ENCODE results near the gene PTBP1. TPM values are rescaled to one million over a fixed set of nuclear protein-coding genes. Genes with fewer than 3 reads are reported as not detected.

PTBP1 gene
- polyA plus RNA-seq, 3 donors: 62.4 to 117 (median 81.6) TPM

- Histone ChIP-seq H2AFZ (ENCODE audit: insufficient read depth, low read depth, low read length, poor library complexity, severe bottlenecking) (no peak overlapping the region), H3K36me3 (replicated peaks in 1 of 2; ENCODE audit: control insufficient read depth in 1 of 2, insufficient read depth in 2 of 2, low read length in 2 of 2) (no peaks in the 10 kb centered on the region), H3K79me2 (ENCODE audit: insufficient read depth, low read length) (peaks cover 41% of the 10 kb centered on the region), H3K4me1 (ENCODE audit: control insufficient read depth in 1 of 2, insufficient read depth in 2 of 2, low read length in 2 of 2) (peaks cover 48 to 68% of the 10 kb centered on the region in 2 donors), H3K27me3 (ENCODE audit: control insufficient read depth in 2 of 2, insufficient read depth in 2 of 2, low read length in 2 of 2) (peaks cover 0 to 31% of the 10 kb centered on the region in 2 donors), H3K9ac (ENCODE audit: insufficient read depth, low read length, poor library complexity, severe bottlenecking) (no peak overlapping the region), H4K20me1 (ENCODE audit: insufficient read depth, low read length) (peaks cover 5% of the 10 kb centered on the region), H3K27ac (ENCODE audit: low read depth in 1 of 2, low read length in 2 of 2) (no peak overlapping the region), H3K4me3 (replicated peaks in 1 of 3; ENCODE audit: low read depth in 2 of 3, low read length in 3 of 3) (peak overlapping the region in 1 of 3 experiments; percentile 30), H3K4me2 (replicated peaks; ENCODE audit: extremely low read depth, low read length, poor library complexity, severe bottlenecking) (peak overlapping the region; percentile 88), H3K9me3 (replicated peaks in 1 of 2; ENCODE audit: control insufficient read depth in 1 of 2, insufficient read depth in 1 of 2, low read length in 2 of 2) (no peaks in the 10 kb centered on the region)
- peak overlapping the region; percentile 56 to 80 for H3K4me3 Mint-ChIP-seq
- peaks cover 0 to 5% of the 10 kb centered on the region in 2 donors for H3K36me3 Mint-ChIP-seq
- H3K27me3 Mint-ChIP-seq (ENCODE audit: low read depth in 3 of 3): peaks cover 48 to 66% (median 54%) of the 10 kb centered on the region in 3 donors
- H3K4me1 Mint-ChIP-seq: peaks cover 67% of the 10 kb centered on the region
- H3K9me3 Mint-ChIP-seq: peaks cover 0 to 9% (median 3%) of the 10 kb centered on the region in 7 donors
- intact Hi-C loops (cut with micrococcal nuclease): no loop called here
- peak overlapping the region in 1 of 7 donors; percentile 58 for H3K27ac Mint-ChIP-seq
- DNase-seq: no peak
- 5% methylated on average over 4 of the region's 11 CpGs for WGBS (ENCODE audit: insufficient coverage)
- TF ChIP-seq CTCF (IDR thresholded peaks at IDR 0.05): no peak
Observed at GRCh38 chr19:844546-844971, 47.3 kb downstream of the PTBP1 start.

GRCh38 chr19:845707-846521 lies 48.7 kb downstream of the PTBP1 start:
- Histone ChIP-seq H3K36me3 (replicated peaks in 1 of 2; ENCODE audit: control insufficient read depth in 1 of 2, insufficient read depth in 2 of 2, low read length in 2 of 2) (no peaks in the 10 kb centered on the region), H3K27me3 (ENCODE audit: control insufficient read depth in 2 of 2, insufficient read depth in 2 of 2, low read length in 2 of 2) (peaks cover 0 to 34% of the 10 kb centered on the region in 2 donors), H4K20me1 (ENCODE audit: insufficient read depth, low read length) (peaks cover 3% of the 10 kb centered on the region), H3K9me3 (replicated peaks in 1 of 2; ENCODE audit: control insufficient read depth in 1 of 2, insufficient read depth in 1 of 2, low read length in 2 of 2) (no peaks in the 10 kb centered on the region), H3K4me3 (replicated peaks in 1 of 3; ENCODE audit: low read depth in 2 of 3, low read length in 3 of 3) (no peak overlapping the region), H3K27ac (ENCODE audit: low read depth in 1 of 2, low read length in 2 of 2) (no peak overlapping the region), H3K79me2 (ENCODE audit: insufficient read depth, low read length) (peaks cover 34% of the 10 kb centered on the region), H2AFZ (ENCODE audit: insufficient read depth, low read depth, low read length, poor library complexity, severe bottlenecking) (no peak overlapping the region), H3K9ac (ENCODE audit: insufficient read depth, low read length, poor library complexity, severe bottlenecking) (no peak overlapping the region), H3K4me1 (ENCODE audit: control insufficient read depth in 1 of 2, insufficient read depth in 2 of 2, low read length in 2 of 2) (peaks cover 43 to 63% of the 10 kb centered on the region in 2 donors), H3K4me2 (replicated peaks; ENCODE audit: extremely low read depth, low read length, poor library complexity, severe bottlenecking) (no peak overlapping the region)
- H3K4me3 Mint-ChIP-seq: peak overlapping the region in 1 of 2 donors; percentile 67
- peaks cover 0 to 9% (median 3%) of the 10 kb centered on the region in 7 donors for H3K9me3 Mint-ChIP-seq
- DNase-seq: no peak
- peaks cover 0 to 5% of the 10 kb centered on the region in 2 donors for H3K36me3 Mint-ChIP-seq
- H3K4me1 Mint-ChIP-seq: peaks cover 68% of the 10 kb centered on the region
- WGBS (ENCODE audit: insufficient coverage): 59% methylated on average over 36 of the region's 37 CpGs
- intact Hi-C loops (cut with micrococcal nuclease): no loop called here
- H3K27me3 Mint-ChIP-seq (ENCODE audit: low read depth in 3 of 3): peaks cover 51 to 64% (median 52%) of the 10 kb centered on the region in 3 donors
- H3K27ac Mint-ChIP-seq: no peak overlapping the region
- TF ChIP-seq CTCF (IDR thresholded peaks at IDR 0.05): no peak
